Stimulated activated CD8-positive, alpha-beta memory T cell treated with anti-CD3 and anti-CD28 coated beads, Interleukin-4, amount 100 ng/mL, for 24 hours (primary cell): ENCODE results near the gene UGT1A9.

Experiments
- DNase-seq: peaks from one replicate; pipeline ENCODE4 v3.0.0-alpha.2; 2020; ENCODE audit warnings: low read depth

The UGT1A9 gene

DNA sequence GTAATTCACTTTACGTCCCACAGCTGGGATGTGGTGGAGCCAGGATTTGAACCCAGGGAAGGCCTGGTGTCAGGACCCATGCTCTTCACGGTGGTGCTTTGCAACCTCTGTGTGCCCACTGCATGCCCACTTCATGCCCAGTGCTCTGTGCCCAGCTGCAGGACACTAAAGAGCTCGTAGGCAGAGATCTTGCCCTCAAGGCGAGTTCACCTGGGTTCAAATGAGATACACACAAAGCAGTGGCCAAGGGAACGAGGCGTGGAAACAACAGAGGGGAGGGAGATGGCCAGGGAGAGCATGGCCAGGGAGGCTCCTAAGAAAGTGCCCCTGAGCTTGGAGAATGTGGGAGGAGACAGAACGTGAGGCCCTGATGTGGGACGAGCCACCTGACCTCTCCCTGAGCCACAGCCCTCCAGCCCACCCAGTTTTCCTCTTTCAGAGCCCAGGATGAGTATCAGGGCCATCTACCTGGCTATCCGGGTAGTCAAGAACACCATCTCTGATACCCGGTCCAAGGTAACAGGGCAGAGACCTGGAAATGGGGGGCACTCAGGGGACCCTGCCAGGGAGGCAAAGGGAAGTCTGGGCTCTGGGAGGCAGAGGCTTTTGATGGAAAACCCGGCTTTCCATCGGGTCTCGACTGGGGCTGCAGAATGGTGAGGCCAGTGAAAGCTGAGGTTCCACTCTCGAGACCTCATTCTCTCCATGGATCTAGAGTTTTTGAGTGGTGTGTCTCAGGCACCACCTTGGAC is 126.8 kb downstream of the UGT1A9 start:
- DNase-seq = no peak

DNA sequence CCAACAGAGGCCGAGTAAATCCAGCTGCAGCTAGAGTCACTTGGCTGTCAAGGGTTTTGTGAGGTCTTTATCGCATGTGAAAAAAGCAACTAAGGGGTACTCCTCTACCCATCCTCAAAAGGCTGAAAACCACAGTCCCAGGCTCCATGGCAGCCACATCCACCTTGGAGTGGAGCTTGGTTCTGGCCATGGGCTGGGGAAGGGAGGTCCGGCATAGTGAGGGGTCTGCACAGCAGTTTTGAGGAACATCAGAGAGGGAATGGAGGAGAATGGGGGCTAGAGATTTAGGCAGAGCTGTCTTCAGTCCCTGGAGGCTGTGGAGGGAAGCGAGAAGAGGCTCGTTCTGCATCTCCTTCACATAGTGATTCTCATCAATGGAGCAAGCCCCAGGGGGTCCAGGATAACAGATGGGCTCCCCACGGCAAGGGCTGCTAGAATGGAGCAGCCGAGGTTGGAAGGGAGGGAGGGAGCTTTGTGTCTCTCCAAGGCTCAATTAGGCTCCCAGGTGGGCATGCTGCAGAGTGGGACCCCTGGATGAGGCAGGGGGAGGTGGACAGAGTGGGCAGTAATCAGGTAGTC is 127.5 kb downstream of the UGT1A9 start:
- no peak for DNase-seq

DNA sequence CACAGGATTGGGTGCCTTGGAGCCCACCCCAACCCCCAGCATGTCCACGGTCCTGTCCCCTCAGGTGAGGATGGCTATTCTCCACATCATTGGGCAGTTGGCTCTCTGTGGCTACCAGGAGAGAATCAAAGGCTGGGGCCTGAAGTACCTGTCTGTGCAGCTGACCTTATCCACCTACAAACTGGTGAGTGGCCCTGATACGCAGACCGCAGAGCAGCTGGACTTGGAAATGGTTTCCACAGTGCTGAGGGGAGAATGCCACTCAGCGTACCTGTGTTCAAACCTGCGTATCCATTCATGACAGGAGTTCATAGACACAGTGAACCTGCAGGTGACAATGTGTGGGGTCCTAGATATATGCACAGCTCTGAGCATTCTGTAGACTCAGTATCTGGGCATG is 128.0 kb downstream of the UGT1A9 start:
- no peak for DNase-seq

DNA sequence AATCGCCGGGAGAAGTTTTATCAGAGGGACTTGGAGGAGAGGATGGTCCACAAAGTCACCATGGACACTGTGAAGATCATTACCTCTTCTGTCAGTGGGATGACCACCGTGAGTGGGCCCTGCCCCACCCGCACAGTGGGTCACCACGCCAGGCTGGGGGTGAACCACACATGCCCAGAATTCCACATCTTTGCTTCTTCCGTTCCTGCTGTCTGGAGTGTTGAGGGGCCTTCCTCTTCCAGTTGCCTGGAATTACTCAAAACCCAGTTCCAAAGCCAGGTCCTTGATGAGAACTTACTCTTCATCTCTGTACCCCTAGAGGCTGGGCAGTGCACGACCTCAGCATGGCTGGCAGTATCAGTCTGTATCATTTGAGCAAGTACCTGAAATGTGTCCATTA is 128.5 kb downstream of the UGT1A9 start:
- no peak for DNase-seq

DNA sequence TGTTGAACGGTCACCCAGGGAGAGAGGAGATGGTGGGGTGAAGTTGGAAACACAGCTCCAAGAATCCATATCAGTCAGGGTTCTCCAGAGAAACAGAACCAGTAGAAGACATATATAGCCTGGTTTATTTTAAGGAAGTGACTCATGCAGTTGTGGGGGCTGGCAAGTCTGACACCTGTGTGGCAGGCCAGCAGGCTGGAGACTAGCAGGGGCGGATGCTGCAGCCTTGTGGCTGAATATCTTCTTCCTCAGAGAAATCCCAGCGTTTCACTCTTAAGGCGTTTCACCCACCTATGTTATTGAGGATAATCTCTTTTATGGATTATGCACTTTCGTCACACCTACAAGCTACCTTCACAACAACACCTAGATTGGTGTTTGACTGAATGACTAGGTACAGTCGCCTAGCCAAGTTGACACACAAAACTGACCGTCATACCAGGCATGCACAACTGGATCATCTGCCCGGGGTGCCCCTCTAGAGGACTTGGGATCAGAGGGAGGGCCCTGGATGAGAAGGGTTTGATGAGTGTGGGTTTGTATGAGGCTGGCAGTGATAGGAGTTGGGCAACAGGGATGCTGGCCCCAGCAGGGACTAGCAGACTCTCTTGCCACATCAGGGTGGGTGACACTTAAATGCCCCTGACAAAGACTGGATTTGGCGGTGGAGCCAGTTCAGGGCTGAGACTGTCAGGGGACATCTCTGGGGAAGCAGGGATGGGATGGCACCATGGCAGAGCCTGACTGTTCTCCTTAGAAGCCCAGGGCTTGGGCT is 129.8 kb downstream of the UGT1A9 start:
- DNase-seq = no peak

DNA sequence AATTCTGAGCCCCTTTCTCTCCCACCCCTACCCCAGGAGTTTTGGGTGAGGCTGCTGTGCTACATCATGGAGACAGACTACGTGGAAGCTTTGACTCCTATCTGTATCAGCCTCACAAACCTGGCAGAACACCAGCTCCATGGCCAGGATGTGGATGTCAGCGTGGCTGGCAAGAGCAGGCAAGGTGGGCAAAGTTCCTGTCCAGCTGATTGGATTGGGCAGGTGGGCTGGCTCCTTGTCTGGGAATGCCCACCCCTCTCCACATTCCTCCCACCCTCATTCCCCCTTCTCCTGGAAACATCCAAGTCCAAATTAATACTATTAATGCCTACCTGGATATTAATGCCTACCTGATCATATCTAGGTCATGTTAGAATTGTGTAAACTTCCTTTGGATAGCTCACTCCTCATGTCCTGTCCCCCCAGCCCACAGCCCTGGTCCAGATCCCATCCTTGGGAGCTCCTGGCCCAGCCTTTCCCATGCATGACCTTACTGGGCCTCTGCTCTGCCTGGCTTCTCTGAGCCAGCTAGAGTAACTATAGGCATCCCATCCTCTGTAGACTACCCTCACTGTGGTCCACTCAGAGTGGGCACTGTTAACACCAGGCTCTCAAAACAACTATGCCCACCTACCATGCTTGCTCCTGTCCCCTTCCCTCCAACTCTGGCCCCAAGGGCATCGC is 130.6 kb downstream of the UGT1A9 start:
- no peak for DNase-seq

DNA sequence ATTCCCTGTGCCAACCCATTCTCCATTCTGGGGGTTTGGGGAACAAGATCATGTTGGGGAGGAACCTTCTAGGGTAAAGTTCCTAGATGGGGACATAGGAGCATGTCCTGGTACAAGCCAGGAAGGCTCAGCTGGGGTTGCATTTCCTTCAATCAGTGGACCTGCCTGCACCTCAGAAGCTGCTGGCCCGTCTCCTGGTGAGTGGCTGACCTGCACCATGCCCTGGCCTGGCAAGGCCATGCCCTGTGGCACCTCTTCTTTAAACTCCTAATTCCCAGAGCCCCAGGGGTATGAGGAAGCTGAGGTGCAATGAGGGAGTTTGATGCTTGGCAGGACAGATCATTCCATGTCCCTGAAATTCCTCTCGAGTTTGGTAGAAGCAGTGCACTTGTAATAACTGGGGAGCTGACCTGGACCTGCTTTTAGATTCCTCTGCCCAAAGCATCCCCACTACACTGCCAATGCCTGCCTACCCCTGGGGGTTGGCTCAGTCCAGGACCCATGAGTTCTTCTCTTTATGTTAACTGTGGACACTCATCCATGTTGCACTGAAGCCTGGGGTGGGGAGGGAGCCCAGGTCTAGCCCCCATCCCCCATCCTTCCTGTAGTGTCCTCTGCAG is 131.7 kb downstream of the UGT1A9 start:
- DNase-seq = no peak

DNA sequence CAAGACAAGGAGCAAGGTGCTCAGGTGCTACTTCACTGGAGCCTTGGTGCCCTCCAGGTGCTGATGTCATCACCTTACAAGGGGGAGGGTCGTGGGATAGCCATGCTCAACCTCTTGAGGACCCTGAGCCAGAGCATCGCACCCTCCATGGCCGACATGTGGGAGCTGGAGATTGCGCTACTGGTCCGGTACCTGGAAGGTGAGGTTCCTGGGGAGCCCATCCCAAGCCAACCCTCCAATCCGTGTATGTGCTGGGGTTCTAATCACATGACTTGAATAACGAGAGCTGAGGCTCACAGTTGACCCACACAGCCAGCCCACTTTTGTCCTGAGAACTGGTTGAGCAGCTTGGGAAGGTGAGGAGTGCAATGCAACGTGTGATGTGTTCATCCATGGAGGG is 132.3 kb downstream of the UGT1A9 start:
- no peak for DNase-seq

DNA sequence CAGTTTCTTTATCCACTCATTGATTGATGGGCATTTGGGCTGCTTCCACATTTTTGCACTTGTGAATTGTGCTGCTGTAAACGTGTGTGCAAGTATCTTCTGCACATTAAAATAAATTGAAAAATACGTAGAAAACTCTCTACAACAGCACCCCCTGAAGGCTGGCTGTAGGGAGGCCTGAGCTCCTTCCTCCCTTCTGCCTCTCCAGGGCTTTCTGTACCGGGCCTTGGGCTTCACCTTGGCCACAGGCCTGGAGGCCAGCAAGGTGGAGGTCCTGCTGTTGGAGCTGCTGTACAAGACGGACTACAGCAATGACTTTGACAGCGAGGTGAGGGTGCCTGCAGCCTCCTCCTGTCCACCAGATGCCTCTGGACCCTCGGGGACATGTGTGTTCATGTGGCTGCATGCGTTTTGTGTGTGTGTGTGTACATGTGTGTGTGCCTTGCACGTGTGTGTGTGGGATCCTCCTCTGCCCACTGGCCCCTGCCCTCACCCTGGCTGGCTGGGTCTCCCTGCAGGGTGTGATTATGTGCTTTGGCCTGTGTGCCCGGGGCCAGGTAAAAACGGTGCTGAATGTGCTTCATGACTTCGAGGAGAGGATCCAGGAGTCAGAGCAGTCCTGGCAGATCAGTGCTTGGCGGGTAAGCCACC is 135.6 kb downstream of the UGT1A9 start:
- no peak for DNase-seq

DNA sequence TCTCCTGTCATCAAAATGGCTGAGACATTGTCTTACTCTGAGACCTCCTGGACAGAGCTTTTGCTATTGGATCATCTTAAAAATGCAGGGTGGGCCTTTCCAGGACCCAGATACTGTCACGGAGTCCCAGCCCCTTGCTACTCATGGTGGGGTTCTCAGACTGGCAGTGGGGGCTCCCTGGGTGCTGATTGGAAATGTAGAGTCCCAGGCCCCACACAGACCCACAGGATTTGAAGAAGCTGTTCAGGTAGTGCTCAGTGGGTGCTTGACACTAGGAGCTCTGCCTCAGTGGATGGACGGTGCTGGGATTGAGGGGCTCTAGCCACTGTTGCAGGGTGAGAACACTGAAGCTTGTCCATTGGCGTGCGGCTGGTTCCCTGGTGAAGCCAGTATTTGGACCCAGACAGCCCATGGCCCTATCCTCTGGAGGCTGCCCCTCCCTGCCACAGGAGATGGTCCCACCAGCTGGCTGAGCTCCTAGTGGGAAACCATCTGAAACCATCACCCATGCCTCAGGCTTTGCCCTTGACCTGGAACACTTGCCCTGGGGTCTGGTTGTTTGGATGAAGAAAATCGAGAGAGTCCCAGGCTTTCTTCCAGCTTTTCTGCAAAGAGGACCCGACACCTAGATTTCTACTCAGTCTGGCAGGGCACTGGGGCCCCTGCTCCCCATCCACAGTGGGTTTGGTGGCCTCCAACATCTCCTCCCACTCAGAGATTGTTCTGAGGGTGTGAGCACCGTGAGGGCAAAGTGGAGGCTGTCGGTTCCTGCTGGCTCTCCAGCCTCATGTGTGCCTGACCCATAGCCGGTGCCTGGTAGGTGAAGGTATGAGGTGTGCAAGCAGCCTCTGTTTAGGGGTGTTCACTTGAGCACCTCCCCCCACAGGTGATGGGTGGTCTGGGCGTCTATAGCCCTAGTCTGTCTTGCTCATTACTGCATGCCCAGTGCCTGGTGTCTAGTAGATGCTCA is 136.6 kb downstream of the UGT1A9 start:
- DNase-seq = no peak

DNA sequence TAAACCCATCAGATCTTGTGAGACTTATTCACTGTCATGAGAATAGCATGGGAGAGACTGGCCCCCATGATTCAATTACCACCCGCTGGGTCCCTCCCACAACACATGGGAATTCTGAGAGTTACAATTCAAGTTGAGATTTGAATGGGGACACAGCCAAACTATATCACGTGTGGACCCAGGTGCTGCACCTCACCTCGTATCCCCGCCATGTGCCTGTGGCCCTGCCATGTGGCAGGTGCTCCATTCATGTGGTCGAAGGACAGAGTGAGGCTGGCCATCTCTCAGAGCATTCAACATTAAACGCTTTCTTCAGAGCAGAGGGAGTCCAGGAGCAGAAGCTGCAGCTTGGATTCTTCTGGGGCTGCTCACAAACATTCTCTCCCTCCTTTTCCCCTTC is 138.7 kb downstream of the UGT1A9 start:
- DNase-seq = no peak

DNA sequence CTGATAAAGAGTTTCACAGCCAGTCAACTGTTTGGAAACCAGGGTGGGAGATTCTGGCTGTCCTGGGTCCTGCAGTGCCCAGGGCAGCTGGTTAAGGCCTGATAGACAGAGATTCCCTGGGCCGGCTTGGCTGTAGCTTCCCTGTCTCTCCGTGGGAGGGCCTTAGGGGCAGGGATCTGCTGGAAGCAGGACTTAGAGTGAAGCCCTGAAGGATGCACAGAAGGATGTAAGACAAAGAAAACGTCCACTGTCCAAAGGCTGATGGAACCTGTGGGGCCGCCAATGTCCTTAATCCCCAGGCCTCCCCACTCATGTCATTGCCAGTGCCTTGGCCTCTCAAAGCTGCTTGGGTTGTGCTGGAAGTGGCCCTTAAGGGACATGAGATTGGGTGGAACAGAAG is 139.4 kb downstream of the UGT1A9 start:
- DNase-seq = no peak

DNA sequence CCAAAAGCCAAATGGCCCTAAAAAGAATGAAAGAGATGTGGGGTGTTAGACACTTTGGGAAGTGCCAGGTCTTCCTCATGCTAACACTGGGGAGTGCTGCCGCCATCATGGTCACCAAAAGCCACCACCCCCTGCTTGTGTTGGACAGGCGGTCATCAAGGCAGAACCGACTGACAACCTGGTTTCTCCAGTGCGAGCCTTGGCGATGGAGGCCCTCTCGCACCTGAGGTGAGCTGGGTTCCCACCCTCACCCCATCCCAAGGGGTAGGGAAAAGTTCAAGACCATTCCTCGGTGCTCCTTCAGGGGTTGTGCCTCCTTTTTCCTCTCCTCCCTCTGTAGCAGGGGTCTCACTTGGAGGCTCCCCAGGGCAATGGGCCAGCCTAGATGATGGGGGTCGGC is 140.0 kb downstream of the UGT1A9 start:
- no peak for DNase-seq

DNA sequence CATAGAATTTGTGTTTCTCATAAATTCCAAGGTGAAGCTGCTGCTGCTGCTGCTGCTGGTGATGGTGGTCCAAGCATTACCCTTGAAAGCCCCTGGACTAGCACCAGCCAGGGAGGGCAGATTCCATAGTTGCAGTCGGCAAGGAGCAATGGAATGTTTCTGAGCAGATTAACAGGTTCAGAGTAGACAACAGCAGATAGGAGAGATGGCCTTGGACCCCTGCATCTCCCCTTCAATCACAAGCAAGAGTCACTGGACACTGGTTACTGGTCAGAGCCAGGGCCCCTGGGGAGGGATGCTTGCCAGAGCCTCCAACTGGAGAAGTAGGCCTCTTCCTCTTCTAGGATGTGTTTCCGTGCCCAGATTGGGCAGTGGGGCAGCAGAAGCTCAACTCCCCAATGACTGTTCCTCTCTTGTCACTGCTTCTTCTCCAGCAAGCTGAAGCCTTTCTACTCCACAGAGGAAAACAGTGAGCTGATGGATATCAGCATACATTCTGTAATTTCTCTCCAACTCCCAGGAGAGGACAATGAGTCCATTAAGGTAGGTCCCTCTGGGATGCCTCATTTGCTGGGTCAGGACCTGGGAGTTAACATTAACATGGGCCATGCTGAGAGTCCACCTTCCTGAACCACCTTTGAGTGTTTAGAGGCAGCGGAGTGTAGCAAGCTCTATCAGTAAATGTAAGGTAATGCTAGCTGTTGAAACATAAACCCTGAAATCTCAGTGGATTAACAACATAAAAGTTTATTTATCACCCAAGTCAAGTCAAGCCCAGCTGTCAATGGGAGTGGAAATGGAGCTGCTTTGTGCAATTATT is 141.7 kb downstream of the UGT1A9 start:
- DNase-seq = no peak

DNA sequence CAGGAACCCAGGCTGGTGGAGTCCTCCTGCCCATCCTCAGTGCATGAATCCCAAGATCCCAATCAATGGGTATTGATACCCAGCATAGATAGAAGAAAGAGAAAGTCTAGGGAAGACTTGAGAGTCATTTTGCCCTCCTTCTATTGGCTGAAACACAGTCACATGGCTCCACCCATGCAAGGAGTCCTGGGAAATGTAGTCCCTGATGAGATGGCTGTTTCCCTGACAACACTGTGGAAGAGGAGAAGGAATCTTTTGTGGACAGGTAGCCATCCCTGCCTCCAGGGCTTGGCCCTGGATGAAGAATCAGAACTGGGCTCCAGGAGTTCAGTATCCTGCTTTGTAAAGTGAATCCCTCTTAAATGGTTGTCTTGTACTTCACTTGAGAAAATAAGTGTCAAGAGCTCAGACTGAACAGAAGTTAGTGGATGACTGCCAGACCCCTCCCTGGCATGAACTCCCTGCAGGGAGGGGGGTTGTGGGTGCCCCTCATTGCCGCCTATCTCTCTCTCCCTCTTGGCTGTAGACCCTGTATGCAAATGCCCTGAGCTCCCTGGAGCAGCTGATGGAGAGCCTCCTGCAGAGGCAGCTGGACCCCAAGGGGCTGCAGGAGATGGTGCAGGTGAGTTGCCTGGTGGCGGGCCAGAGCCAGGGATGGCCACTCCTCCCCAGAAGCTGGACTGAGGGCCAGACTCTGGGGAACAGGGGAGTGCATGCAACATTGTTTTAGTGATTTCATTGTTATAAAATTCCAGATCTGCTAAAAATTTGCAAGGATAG is 142.5 kb downstream of the UGT1A9 start:
- no peak for DNase-seq

DNA sequence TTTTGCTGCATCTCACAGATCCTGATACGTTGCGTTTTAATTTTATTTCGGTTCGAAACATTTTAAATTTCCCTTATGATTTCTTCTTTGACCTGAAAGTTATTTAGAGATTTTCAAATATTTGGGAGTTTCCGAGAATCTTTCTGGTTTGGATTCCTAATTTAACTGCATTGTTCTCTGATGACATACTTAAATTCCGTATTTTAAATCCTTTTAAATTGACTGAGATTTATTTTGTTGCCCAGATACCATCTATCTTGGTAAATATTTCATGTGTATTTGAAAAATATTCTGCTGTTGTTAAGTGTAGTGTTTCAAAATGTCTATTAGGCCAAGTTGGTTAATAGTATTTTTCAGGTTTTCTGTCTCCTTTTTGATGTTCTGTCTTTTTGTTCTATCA is 144.2 kb downstream of the UGT1A9 start:
- DNase-seq = no peak

DNA sequence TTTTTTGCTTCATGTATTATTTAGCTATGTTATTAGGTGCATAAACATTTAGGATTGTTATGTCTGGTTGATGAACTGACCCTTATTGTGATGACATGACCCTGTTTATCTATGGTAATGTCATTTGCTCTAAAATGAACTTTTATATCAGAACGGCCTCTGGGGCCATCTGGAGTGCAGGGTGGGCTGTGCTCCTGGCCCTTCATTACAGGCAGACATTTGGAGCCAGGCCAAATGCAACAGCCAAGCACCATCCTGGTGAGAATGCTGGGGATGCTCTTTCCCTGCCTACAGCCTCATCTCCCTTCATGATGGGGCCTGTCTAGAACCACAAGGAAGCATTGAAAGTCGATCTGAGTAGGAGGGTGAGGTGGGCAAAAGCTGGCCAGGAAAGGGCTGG is 144.6 kb downstream of the UGT1A9 start:
- DNase-seq = no peak

DNA sequence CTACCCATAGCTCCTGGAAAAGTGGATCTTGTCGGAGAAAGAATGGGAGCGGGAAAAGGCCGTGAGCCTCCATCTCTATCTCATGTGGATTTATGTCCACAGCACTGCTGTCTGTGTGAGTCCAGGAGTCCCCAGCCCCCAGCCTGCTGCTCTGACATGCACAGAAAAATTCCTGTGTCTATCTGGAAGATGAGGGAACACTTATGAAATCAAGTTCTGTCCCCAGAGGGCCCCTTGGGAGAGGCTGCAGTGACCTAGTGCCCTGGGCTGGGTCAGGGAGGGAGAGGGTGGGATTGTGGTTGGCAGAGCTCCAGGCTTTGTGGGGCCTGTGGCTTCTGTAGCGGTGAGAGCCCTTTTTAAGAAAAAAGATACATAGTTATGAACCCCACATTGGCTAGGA is 145.1 kb downstream of the UGT1A9 start:
- DNase-seq = no peak

DNA sequence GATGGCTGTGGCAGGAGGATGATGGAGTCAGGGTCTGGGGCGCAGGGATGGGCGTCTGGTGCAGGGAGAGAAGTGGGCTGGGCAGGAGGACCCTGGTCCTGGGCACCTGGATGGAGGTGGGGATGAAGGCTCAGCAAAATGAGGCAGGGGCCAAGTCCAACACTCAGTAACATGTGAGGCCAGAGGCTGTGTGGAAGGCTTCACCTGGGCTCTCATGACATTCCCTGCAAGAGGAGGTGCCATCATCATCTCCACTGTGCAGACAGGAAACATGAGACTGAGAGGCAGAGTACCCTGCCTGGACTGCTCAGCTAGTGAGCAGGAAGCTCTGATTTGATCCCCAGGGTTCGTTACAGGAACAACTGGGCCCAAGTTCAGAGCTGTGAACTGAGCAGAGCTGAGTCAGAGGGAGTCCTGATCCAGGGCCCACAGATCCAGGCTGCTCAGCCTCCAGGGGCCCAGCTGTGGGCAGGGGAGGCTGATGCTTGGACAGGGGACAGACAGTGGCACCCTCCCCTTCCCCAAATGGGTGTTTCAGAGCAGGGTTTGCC is 145.7 kb downstream of the UGT1A9 start:
- DNase-seq = no peak
